H9 (cell line): ENCODE results near the gene CASP4. TPM values are rescaled to one million over a fixed set of nuclear protein-coding genes. Genes with fewer than 3 reads are reported as not detected.

ENCODE experiments used
- DNase-seq: peaks from one replicate; pipeline ENCODE4 v3.0.0-alpha.2; 2017
- H2AFZ ChIP-seq: one replicate; pipeline ENCODE4 v1.6.1; 2013; ENCODE audit warnings: mild to moderate bottlenecking, low read length, control low read depth, moderate library complexity
- H2AK5ac ChIP-seq: 2 replicates; pipeline ENCODE4 v1.6.1; 2013; ENCODE audit warnings: low read length, control low read depth, mixed read lengths; ENCODE audit not compliant: insufficient read length
- H2BK120ac ChIP-seq: one replicate; pipeline ENCODE4 v1.6.1; 2013; ENCODE audit warnings: low read depth, mild to moderate bottlenecking, low read length, control low read depth, inconsistent platforms; ENCODE audit not compliant: poor library complexity, severe bottlenecking
- H2BK12ac ChIP-seq: 2 replicates; pipeline ENCODE4 v1.6.1; 2013; ENCODE audit warnings: low read length, control low read depth, mixed read lengths, low read depth; ENCODE audit not compliant: insufficient read length
- H2BK15ac ChIP-seq: 2 replicates; pipeline ENCODE4 v1.6.1; 2013; ENCODE audit warnings: low read depth, low read length, control low read depth
- H2BK20ac ChIP-seq: one replicate; pipeline ENCODE4 v1.6.1; 2013; ENCODE audit warnings: low read depth, mild to moderate bottlenecking, low read length, control low read depth, inconsistent platforms; ENCODE audit not compliant: poor library complexity, severe bottlenecking
- H2BK5ac ChIP-seq: 2 replicates; pipeline ENCODE4 v1.6.1; 2013; ENCODE audit warnings: low read length, control low read depth, mixed read lengths; ENCODE audit not compliant: insufficient read length
- H3K14ac ChIP-seq: 2 replicates; pipeline ENCODE4 v1.6.1; 2013; ENCODE audit warnings: low read length, control low read depth; ENCODE audit not compliant: insufficient read depth
- H3K18ac ChIP-seq: 2 replicates; pipeline ENCODE4 v1.6.1; 2013; ENCODE audit warnings: low read depth, mild to moderate bottlenecking, mixed read lengths, low read length, control low read depth; ENCODE audit not compliant: insufficient read length
- H3K23ac ChIP-seq: 2 replicates; pipeline ENCODE4 v1.6.1; 2013; ENCODE audit warnings: low read length, control low read depth, mixed read lengths, low read depth; ENCODE audit not compliant: insufficient read length
- H3K23me2 ChIP-seq: 2 replicates; pipeline ENCODE4 v1.6.1; 2013; ENCODE audit warnings: low read depth, mild to moderate bottlenecking, mixed read lengths, low read length, control low read depth; ENCODE audit not compliant: insufficient read length, poor library complexity, severe bottlenecking
- H3K27ac ChIP-seq: 2 replicates; pipeline ENCODE4 v1.5.1; 2013; ENCODE audit warnings: low read length, control low read depth, mixed read lengths, low read depth; ENCODE audit not compliant: insufficient read length
- H3K27me3 ChIP-seq: 2 replicates; pipeline ENCODE4 v1.6.1; 2013; ENCODE audit warnings: low read length, control low read depth, inconsistent platforms; ENCODE audit not compliant: insufficient read depth
- H3K4ac ChIP-seq: 2 replicates; pipeline ENCODE4 v1.6.1; 2013; ENCODE audit warnings: low read depth, mild to moderate bottlenecking, control low read depth, inconsistent platforms, low read length, moderate library complexity
- H3K4me1 ChIP-seq: 2 replicates; pipeline ENCODE4 v1.6.1; 2013; ENCODE audit warnings: low read length, control low read depth, inconsistent platforms; ENCODE audit not compliant: insufficient read depth
- H3K4me2 ChIP-seq: 2 replicates; pipeline ENCODE4 v1.6.1; 2013; ENCODE audit warnings: low read length, control low read depth, mixed read lengths; ENCODE audit not compliant: insufficient read length, insufficient read depth
- H3K56ac ChIP-seq: 2 replicates; pipeline ENCODE4 v1.6.1; 2013; ENCODE audit warnings: low read depth, mild to moderate bottlenecking, mixed read lengths, low read length, control low read depth; ENCODE audit not compliant: insufficient read length
- H3K79me1 ChIP-seq: 2 replicates; pipeline ENCODE4 v1.6.1; 2013; ENCODE audit warnings: low read depth, mild to moderate bottlenecking, moderate library complexity, low read length, control low read depth, inconsistent platforms; ENCODE audit not compliant: insufficient read depth, poor library complexity, severe bottlenecking
- H3K79me2 ChIP-seq: 2 replicates; pipeline ENCODE4 v1.6.1; 2013; ENCODE audit warnings: low read length, control low read depth, inconsistent platforms; ENCODE audit not compliant: insufficient read depth
- H3K9ac ChIP-seq: 2 replicates; pipeline ENCODE4 v1.6.1; 2013; ENCODE audit warnings: low read length, control low read depth, mixed read lengths; ENCODE audit not compliant: insufficient read length; ENCODE audit errors: extremely low read depth
- H3K9me3 ChIP-seq: one replicate; pipeline ENCODE4 v1.6.1; 2013; ENCODE audit warnings: low read depth, low read length, inconsistent platforms; ENCODE audit not compliant: control insufficient read depth
- H3T11ph ChIP-seq: one replicate; pipeline ENCODE4 v1.6.1; 2013; ENCODE audit warnings: mild to moderate bottlenecking, low read length, control low read depth, inconsistent platforms
- H4K20me1 ChIP-seq: one replicate; pipeline ENCODE4 v1.6.1; 2013; ENCODE audit not compliant: control insufficient read depth, insufficient read length, insufficient read depth
- H4K5ac ChIP-seq: 2 replicates; pipeline ENCODE4 v1.6.1; 2013; ENCODE audit warnings: low read depth, mild to moderate bottlenecking, mixed read lengths, low read length, control low read depth; ENCODE audit not compliant: insufficient read length
- H4K8ac ChIP-seq: replicated peaks from 2 replicates; pipeline ENCODE4 v1.6.1; 2013; ENCODE audit warnings: low read length, control low read depth, mixed read lengths, low read depth; ENCODE audit not compliant: insufficient read length
- H4K91ac ChIP-seq: 2 replicates; pipeline ENCODE4 v1.6.1; 2013; ENCODE audit warnings: low read depth, mild to moderate bottlenecking, moderate library complexity, mixed read lengths, low read length, control low read depth; ENCODE audit not compliant: insufficient read length
- H3K27ac Mint-ChIP-seq, 3 experiments: 2 replicates in 2 of 3; 3 replicates in 1 of 3; pipeline ENCODE4 v1.8.0; 2020 to 2021; ENCODE audit warnings: mixed read lengths in 3 of 3, mild to moderate bottlenecking in 1 of 3, moderate library complexity in 1 of 3
- H3K27me3 Mint-ChIP-seq: 2 replicates; pipeline ENCODE4 v1.8.0; 2021; ENCODE audit warnings: low read depth, mild to moderate bottlenecking, moderate library complexity, mixed read lengths
- H3K36me3 Mint-ChIP-seq, 3 experiments: 2 replicates in 2 of 3; 3 replicates in 1 of 3; pipeline ENCODE4 v1.8.0; 2020 to 2021; ENCODE audit warnings: low read depth in 3 of 3, mixed read lengths in 3 of 3; ENCODE audit not compliant: insufficient read depth in 1 of 3
- H3K4me1 Mint-ChIP-seq, 2 experiments: 2 replicates each; pipeline ENCODE4 v1.8.0; 2020; ENCODE audit warnings: mixed read lengths in 2 of 2
- H3K4me3 Mint-ChIP-seq, 2 experiments: 2 replicates in 1 of 2; 3 replicates in 1 of 2; pipeline ENCODE4 v1.8.0; 2020 to 2021; ENCODE audit warnings: mild to moderate bottlenecking in 2 of 2, mixed read lengths in 2 of 2, moderate library complexity in 1 of 2
- H3K9me3 Mint-ChIP-seq, 2 experiments: 2 replicates in 1 of 2; 3 replicates in 1 of 2; pipeline ENCODE4 v1.8.0; 2020; ENCODE audit warnings: mild to moderate bottlenecking in 2 of 2, mixed read lengths in 2 of 2, moderate library complexity in 1 of 2
- WGBS: extraction: QIAGEN DNeasy Blood & Tissue Kit; methylation state at CpG from one replicate; pipeline ENCODE4 v1.1.7; 2013; ENCODE audit warnings: missing lambda C conversion rate, low lambda C conversion rate, mixed read lengths; ENCODE audit not compliant: insufficient read length; ENCODE audit errors: extremely low coverage; 5-methylcytosine and 5-hydroxymethylcytosine counted together
- total RNA-seq: library from RNA; stranded (reverse); gene quantifications from 2 replicates; pipeline ENCODE4 v1.2.1, GENCODE V29; 2021
- TF ChIP-seq, protein P1 (sequence below): fragments of 200-600 bp; sonication (generic); conservative IDR thresholded peaks from 3 replicates; pipeline ENCODE4 v1.8.0; 2021; ENCODE audit warnings: antibody characterized with exemption, mild to moderate bottlenecking

CASP4 gene
- total RNA-seq, 1 experiment from 2014 or later, result not detected

DNA sequence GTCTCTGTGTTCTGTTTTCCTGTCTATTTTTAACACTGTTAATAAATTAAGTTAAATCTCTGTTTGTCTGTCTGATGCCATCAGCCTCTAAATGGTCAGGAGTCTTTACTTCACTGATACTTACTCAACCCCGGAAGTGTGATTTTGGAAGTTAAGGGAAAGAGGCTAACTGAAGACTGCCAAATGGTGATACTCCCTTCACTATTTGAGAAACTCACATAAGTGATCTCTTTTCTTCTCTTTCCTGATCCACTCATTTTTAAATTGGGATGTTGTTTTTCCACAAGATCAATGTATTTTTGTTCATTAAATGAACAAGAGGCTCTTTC, 69.7 kb downstream of the CASP4 start:
- no peak overlapping the region for H4K8ac ChIP-seq
- no peak overlapping the region for H2BK5ac ChIP-seq
- no peak overlapping the region for H3K4me2 ChIP-seq
- H3K79me2 ChIP-seq, result no peaks in the 10 kb centered on the region
- no peak overlapping the region for H2AFZ ChIP-seq
- WGBS, result no CpG with 5 or more reads among the region's 1 CpG
- H4K20me1 ChIP-seq, result no peaks in the 10 kb centered on the region
- Mint-ChIP-seq H3K27ac (no peak overlapping the region), H3K4me1 (peaks cover 20 to 29% of the 10 kb centered on the region in 2 experiments), H3K4me3 (no peak overlapping the region), H3K36me3 (no peaks in the 10 kb centered on the region), H3K9me3 (no peaks in the 10 kb centered on the region; a peak in 1 of 5 replicates), H3K27me3 (no peaks in the 10 kb centered on the region)
- no peak for DNase-seq
- no peak overlapping the region for H2BK15ac ChIP-seq
- H2BK120ac ChIP-seq, result no peak overlapping the region
- no peaks in the 10 kb centered on the region for H3K9me3 ChIP-seq
- H3K23ac ChIP-seq, result no peak overlapping the region
- no peak overlapping the region for H3K14ac ChIP-seq
- no peaks in the 10 kb centered on the region for H3K79me1 ChIP-seq
- H3K27ac ChIP-seq, result no peak overlapping the region
- no peaks in the 10 kb centered on the region for H3K23me2 ChIP-seq
- H4K91ac ChIP-seq, result no peak overlapping the region
- no peaks in the 10 kb centered on the region for H3K27me3 ChIP-seq
- no peak overlapping the region for H3K56ac ChIP-seq
- no peak overlapping the region for H4K5ac ChIP-seq
- peaks cover 6% of the 10 kb centered on the region; the same call in 1 of the 2 replicates for H3K4me1 ChIP-seq
- no peak overlapping the region for H2BK12ac ChIP-seq
- H2BK20ac ChIP-seq, result no peak overlapping the region
- no peak overlapping the region for H2AK5ac ChIP-seq
- TF ChIP-seq, protein P1, sequence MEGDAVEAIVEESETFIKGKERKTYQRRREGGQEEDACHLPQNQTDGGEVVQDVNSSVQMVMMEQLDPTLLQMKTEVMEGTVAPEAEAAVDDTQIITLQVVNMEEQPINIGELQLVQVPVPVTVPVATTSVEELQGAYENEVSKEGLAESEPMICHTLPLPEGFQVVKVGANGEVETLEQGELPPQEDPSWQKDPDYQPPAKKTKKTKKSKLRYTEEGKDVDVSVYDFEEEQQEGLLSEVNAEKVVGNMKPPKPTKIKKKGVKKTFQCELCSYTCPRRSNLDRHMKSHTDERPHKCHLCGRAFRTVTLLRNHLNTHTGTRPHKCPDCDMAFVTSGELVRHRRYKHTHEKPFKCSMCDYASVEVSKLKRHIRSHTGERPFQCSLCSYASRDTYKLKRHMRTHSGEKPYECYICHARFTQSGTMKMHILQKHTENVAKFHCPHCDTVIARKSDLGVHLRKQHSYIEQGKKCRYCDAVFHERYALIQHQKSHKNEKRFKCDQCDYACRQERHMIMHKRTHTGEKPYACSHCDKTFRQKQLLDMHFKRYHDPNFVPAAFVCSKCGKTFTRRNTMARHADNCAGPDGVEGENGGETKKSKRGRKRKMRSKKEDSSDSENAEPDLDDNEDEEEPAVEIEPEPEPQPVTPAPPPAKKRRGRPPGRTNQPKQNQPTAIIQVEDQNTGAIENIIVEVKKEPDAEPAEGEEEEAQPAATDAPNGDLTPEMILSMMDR, result no peak
- H3K9ac ChIP-seq, result no peak overlapping the region
- H3K18ac ChIP-seq, result no peak overlapping the region
- H3K4ac ChIP-seq, result no peak overlapping the region
- no peak overlapping the region for H3T11ph ChIP-seq
